HepG2 (cell line): ENCODE data around the gene GSTT2. TPM values are rescaled to one million over a fixed set of nuclear protein-coding genes. Genes with fewer than 3 reads are reported as not detected.

Experiments
- ATAC-seq: fragments of 200-7000 bp; cut with Tn5 transposase; 3 replicates; pipeline ENCODE4 v1.9.1; 2020; ENCODE audit warnings: mild to moderate bottlenecking, moderate library complexity
- BruUV-seq: library from RNA; stranded (reverse); fragments of 400-500 nt; replicated peaks from 2 replicates; lab custom pipeline; 2021; lab: Mats Ljungman, UMichigan
- CTCF ChIA-PET: fragments of 300-600 bp; formaldehyde crosslinking; extraction: SDS; loops from one replicate; lab custom pipeline; 2021; ENCODE audit warnings: low total read pairs, inconsistent platforms, low intra/inter-chr PET ratio; lab: Yijun Ruan, JAX
- POLR2A ChIA-PET: fragments of 350-600 bp; sonication (Branson Sonifier 250); formaldehyde crosslinking; loops from one replicate; lab custom pipeline; 2020; ENCODE audit warnings: antibody characterized with exemption, inconsistent platforms; lab: Yijun Ruan, JAX
- DNase-seq: peaks from one replicate; pipeline ENCODE4 v3.0.0-alpha.2; 2015; ENCODE audit warnings: low spot score
- FAIRE-seq: peaks from 3 replicates; lab custom pipeline; 2011; peaks lifted over from hg19 to GRCh38; lab: Jason Lieb, UNC
- H2AFZ ChIP-seq: one replicate; pipeline ENCODE4 v1.6.1; 2011; ENCODE audit warnings: low read length, inconsistent platforms
- H3K27ac ChIP-seq: fragments of 300-600 bp; 3 replicates; pipeline ENCODE4 v1.8.0; 2011; ENCODE audit warnings: mixed run types, mild to moderate bottlenecking, mixed read lengths, low read length, inconsistent platforms; ENCODE audit not compliant: insufficient read depth; ENCODE audit errors: extremely low read length
- H3K27me3 ChIP-seq, 2 experiments: fragments of 200-600 bp in 1 of 2; 2 replicates in 1 of 2; 3 replicates in 1 of 2; pipeline versions ENCODE4 v1.6.0 to v1.8.0; 2011; ENCODE audit warnings: low read length in 2 of 2, mild to moderate bottlenecking in 2 of 2, moderate library complexity in 2 of 2, inconsistent platforms in 1 of 2; ENCODE audit not compliant: insufficient read depth in 2 of 2, control insufficient read depth in 1 of 2
- H3K36me3 ChIP-seq, 2 experiments: fragments of 200-600 bp in 1 of 2; replicated peaks in 1 of 2; 2 replicates in 1 of 2; 3 replicates in 1 of 2; pipeline versions ENCODE4 v1.5.1 to v1.8.0; 2011; ENCODE audit warnings: low read length in 2 of 2, inconsistent platforms in 1 of 2; ENCODE audit not compliant: insufficient read depth in 2 of 2, control insufficient read depth in 1 of 2
- H3K4me1 ChIP-seq: 2 replicates; pipeline ENCODE4 v1.5.1; 2012; ENCODE audit warnings: low read length, inconsistent platforms; ENCODE audit not compliant: insufficient read depth
- H3K4me2 ChIP-seq: 2 replicates; pipeline ENCODE4 v1.6.0; 2011; ENCODE audit warnings: low read depth, low read length, inconsistent platforms
- H3K4me3 ChIP-seq, 3 experiments: fragments of 200-600 bp in 1 of 3; sonication (generic), shearing (Covaris generic) in 1 of 3; replicated peaks in 1 of 3; 2 replicates each; pipeline ENCODE4 v1.5.1; 2011 to 2016; ENCODE audit warnings: low read length in 3 of 3, inconsistent platforms in 2 of 3, low read depth in 2 of 3, mild to moderate bottlenecking in 2 of 3, control low read depth in 1 of 3, mixed read lengths in 1 of 3; ENCODE audit not compliant: insufficient read depth in 1 of 3
- H3K79me2 ChIP-seq: one replicate; pipeline ENCODE4 v1.6.1; 2011; ENCODE audit warnings: low read length, inconsistent platforms; ENCODE audit not compliant: insufficient read depth
- H3K9ac ChIP-seq: 2 replicates; pipeline ENCODE4 v1.6.0; 2011; ENCODE audit warnings: mild to moderate bottlenecking, low read depth, low read length, inconsistent platforms; ENCODE audit not compliant: insufficient read depth
- H3K9me3 ChIP-seq: 2 replicates; pipeline ENCODE4 v1.5.1; 2012; ENCODE audit warnings: mild to moderate bottlenecking, low read length
- H4K20me1 ChIP-seq: 2 replicates; pipeline ENCODE4 v1.6.0; 2011; ENCODE audit warnings: inconsistent platforms, mild to moderate bottlenecking, low read length, moderate library complexity; ENCODE audit not compliant: insufficient read depth
- KDM6A ChIP-seq: IDR thresholded peaks from 2 replicates; pipeline ENCODE4 v1.6.1; 2016; ENCODE audit warnings: low read depth
- NR2F1 ChIP-seq, 2 experiments: fragments of 450-650 bp in 1 of 2; formaldehyde crosslinking in 1 of 2; IDR thresholded peaks; 2 replicates each; pipeline versions ENCODE4 v1.5.0 to v1.6.1; 2016 to 2020; ENCODE audit warnings: mild to moderate bottlenecking in 1 of 2, missing compliant biosample characterization in 1 of 2, missing genetic modification reagents in 1 of 2, moderate library complexity in 1 of 2
- SCMH1 ChIP-seq: sonication (generic); formaldehyde crosslinking; IDR thresholded peaks from 2 replicates; pipeline ENCODE4 v1.9.0; 2021; ENCODE audit warnings: missing genetic modification reagents, mild to moderate bottlenecking, borderline replicate concordance
- SMC3 ChIP-seq: IDR thresholded peaks from 2 replicates; pipeline ENCODE4 v1.6.1; 2011; ENCODE audit warnings: low read length, improper control_type of control experiment
- ZNF205 ChIP-seq: IDR thresholded peaks from 2 replicates; pipeline ENCODE4 v1.6.1; 2018; ENCODE audit warnings: missing biosample characterization, missing genetic modification reagents
- ZNF253 ChIP-seq: sonication (generic); formaldehyde crosslinking; IDR thresholded peaks from 2 replicates; pipeline ENCODE4 v1.8.0; 2022; ENCODE audit warnings: mild to moderate bottlenecking, missing genetic modification reagents, borderline replicate concordance
- ZNF546 ChIP-seq: sonication (generic); formaldehyde crosslinking; conservative IDR thresholded peaks from 2 replicates; pipeline ENCODE4 v1.8.1; 2023; ENCODE audit warnings: mild to moderate bottlenecking, missing genetic modification reagents
- ZNF891 ChIP-seq: sonication (generic); formaldehyde crosslinking; IDR thresholded peaks from 2 replicates; pipeline ENCODE4 v1.5.0; 2020; ENCODE audit warnings: mild to moderate bottlenecking, missing genetic modification reagents
- ZSCAN31 ChIP-seq: sonication (generic); formaldehyde crosslinking; IDR thresholded peaks from 2 replicates; pipeline ENCODE4 v1.5.0; 2020; ENCODE audit warnings: low read depth, mild to moderate bottlenecking, missing genetic modification reagents
- WGBS: methylation state at CpG from one replicate; pipeline ENCODE4 v1.1.6; 2017; ENCODE audit warnings: low lambda C conversion rate; 5-methylcytosine and 5-hydroxymethylcytosine counted together
- in situ Hi-C: cut with HindIII; loops from 2 replicates; pipeline ENCODE4 v1.10.0; 2017; ENCODE audit warnings: low pct_unique_long_range_greater_than_20kb; ENCODE audit not compliant: extremely low pct_ligation_motif_present
- intact Hi-C: fragments of 100-400 bp; cut with micrococcal nuclease; formaldehyde crosslinking; loops from one replicate; pipeline ENCODE4 v1.10.0; 2022; ENCODE audit not compliant: unreplicated experiment
- polyA plus RNA-seq, 8 experiments: library from polyadenylated mRNA; depleted of rRNA in 3 of 8; stranded (reverse) in 7 of 8; unstranded in 1 of 8; fragments of >200 nt; fragmentation: Illumina TruSeq in 4 of 8; extraction: Trizol in 4 of 8; gene quantifications; 2 replicates each; pipeline versions ENCODE4 v1.2.1 to v1.2.3, GENCODE V29; 2011 to 2016; ENCODE audit warnings: low read depth in 4 of 8, missing spikeins in 1 of 8, mixed read lengths in 1 of 8; ENCODE audit not compliant: insufficient read depth in 1 of 8
- total RNA-seq, 5 experiments: library from RNA; depleted of rRNA; stranded (reverse); fragments of >200 nt; fragmentation: Illumina TruSeq; extraction: Trizol; gene quantifications; 2 replicates each; pipeline ENCODE4 v1.2.3, GENCODE V29; 2016; ENCODE audit warnings: low read depth in 1 of 5
- TF ChIP-seq, protein P1 (sequence below): sonication (generic); formaldehyde crosslinking; IDR thresholded peaks from 2 replicates; pipeline ENCODE4 v1.4.0; 2020; ENCODE audit warnings: missing genetic modification reagents, borderline replicate concordance
- TF ChIP-seq, protein P2 (sequence below): sonication (generic); formaldehyde crosslinking; IDR thresholded peaks from 2 replicates; pipeline ENCODE4 v1.4.0; 2020; ENCODE audit warnings: mild to moderate bottlenecking, missing genetic modification reagents
- TF ChIP-seq, protein P3 (sequence below): sonication (generic); formaldehyde crosslinking; IDR thresholded peaks from 2 replicates; pipeline ENCODE4 v1.4.0; 2020; ENCODE audit warnings: missing genetic modification reagents, borderline replicate concordance
- TF ChIP-seq, protein P4 (sequence below): sonication (generic); formaldehyde crosslinking; IDR thresholded peaks from 2 replicates; pipeline ENCODE4 v1.5.0; 2020; ENCODE audit warnings: missing genetic modification reagents
- TF ChIP-seq, protein P5 (sequence below): sonication (generic); formaldehyde crosslinking; conservative IDR thresholded peaks from 2 replicates; pipeline ENCODE4 v1.5.0; 2020; ENCODE audit warnings: missing genetic modification reagents

The GSTT2 gene
- total and polyA plus RNA-seq, 2 of the 13 experiments (the other 11 are each of a cell fraction or from before 2014, with no cell fraction given): not detected

DNA sequence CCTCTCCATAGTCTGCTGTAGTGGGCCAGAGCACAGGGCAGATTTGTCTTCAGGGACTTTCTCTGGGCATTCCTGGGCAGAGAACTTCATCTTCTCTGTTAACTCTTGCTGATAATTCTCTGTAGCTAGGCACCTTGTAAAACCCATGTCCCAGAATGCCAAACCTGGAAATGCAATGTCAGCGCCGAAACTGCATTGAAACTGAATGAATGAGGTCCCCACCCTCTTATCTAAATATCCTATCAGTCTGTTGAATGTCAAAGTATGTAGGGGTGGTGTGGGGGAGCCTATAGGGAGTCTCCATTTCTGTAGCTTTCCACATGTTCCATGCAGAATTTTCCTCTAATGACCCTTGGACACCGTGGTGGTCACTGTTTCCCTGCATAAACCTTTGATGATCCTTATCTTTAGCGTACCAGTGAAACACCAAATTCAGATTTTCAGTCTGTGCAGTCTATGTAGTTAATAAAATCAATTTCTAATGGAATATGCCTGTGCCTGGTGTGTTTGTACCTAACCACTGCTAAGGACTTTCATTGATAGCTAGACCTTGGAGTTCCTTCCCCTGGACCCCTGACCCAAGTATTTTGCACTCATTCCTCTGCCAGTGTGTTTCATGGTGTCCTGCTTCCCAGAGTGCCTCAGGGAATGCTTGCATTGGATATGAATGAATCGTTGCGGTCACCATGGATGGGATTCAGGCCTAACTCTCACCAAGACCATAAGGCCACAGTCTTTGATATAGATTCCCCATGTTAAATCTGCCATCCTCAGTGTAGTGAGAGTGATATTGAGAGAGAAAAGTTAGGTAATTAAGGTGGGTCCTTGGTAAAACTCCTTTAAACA, 28.7 kb downstream of the GSTT2 start:
- BruUV-seq: no TSS peak
- intact Hi-C loops (no loop called here), in situ Hi-C loops (loop anchor here (5.0 kb wide), 1 partner anchor 71 kb away; no protein-coding TSS in a partner anchor)
- peak overlapping the region; percentile 17 to 95 (median 24); a peak in 4 of 6 replicates for H3K4me3 ChIP-seq
- H3K9me3 ChIP-seq: no peaks in the 10 kb centered on the region
- 21% methylated on average over 6 of the region's 6 CpGs for WGBS
- peaks cover 21% of the 10 kb centered on the region for H3K79me2 ChIP-seq
- ChIA-PET CTCF (no interaction called here), POLR2A (interaction anchor here (1.0 to 2.5 kb wide), 6 partner anchors 11 to 152 kb away, joined by 3 to 17 read pairs (median 6); partner anchors contain the start of genes MIF and SLC2A11)
- FAIRE-seq: peak; percentile 15
- H4K20me1 ChIP-seq: no peaks in the 10 kb centered on the region; the same call in 1 of the 2 replicates
- ATAC-seq: no peak; the same call in 2 of the 3 replicates
- peaks cover 68% of the 10 kb centered on the region for H3K4me1 ChIP-seq
- peak overlapping the region; percentile 73 for H3K9ac ChIP-seq
- no peaks in the 10 kb centered on the region for H3K36me3 ChIP-seq
- peak; percentile 83 for DNase-seq
- peak overlapping the region; percentile 86 for H3K4me2 ChIP-seq
- H3K27me3 ChIP-seq: no peaks in the 10 kb centered on the region; a peak in 1 of 5 replicates
- peak overlapping the region; percentile 32 for H2AFZ ChIP-seq
- H3K27ac ChIP-seq: peak overlapping the region; percentile 87
- TF ChIP-seq ZSCAN31 (no peak), NR2F1 (CRISPR knock-in tag; IDR thresholded peaks at IDR 0.05) (0 out of 4 replicates have a peak, but pooled peaks of 1 of the 2 experiments have one; percentile 6), SCMH1 (no peak), ZNF253 (CRISPR knock-in tag) (no peak), KDM6A (CRISPR knock-in tag) (0 out of 2 replicates have a peak, but pooled peaks have one; percentile 44), ZNF891 (CRISPR knock-in tag) (no peak), ZNF205 (CRISPR knock-in tag) (no peak), ZNF546 (no peak), SMC3 (no peak)
- TF ChIP-seq, protein P1, sequence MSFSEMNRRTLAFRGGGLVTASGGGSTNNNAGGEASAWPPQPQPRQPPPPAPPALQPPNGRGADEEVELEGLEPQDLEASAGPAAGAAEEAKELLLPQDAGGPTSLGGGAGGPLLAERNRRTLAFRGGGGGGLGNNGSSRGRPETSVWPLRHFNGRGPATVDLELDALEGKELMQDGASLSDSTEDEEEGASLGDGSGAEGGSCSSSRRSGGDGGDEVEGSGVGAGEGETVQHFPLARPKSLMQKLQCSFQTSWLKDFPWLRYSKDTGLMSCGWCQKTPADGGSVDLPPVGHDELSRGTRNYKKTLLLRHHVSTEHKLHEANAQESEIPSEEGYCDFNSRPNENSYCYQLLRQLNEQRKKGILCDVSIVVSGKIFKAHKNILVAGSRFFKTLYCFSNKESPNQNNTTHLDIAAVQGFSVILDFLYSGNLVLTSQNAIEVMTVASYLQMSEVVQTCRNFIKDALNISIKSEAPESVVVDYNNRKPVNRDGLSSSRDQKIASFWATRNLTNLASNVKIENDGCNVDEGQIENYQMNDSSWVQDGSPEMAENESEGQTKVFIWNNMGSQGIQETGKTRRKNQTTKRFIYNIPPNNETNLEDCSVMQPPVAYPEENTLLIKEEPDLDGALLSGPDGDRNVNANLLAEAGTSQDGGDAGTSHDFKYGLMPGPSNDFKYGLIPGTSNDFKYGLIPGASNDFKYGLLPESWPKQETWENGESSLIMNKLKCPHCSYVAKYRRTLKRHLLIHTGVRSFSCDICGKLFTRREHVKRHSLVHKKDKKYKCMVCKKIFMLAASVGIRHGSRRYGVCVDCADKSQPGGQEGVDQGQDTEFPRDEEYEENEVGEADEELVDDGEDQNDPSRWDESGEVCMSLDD (CRISPR knock-in tag): no peak
- TF ChIP-seq, protein P2, sequence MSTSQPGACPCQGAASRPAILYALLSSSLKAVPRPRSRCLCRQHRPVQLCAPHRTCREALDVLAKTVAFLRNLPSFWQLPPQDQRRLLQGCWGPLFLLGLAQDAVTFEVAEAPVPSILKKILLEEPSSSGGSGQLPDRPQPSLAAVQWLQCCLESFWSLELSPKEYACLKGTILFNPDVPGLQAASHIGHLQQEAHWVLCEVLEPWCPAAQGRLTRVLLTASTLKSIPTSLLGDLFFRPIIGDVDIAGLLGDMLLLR: no peak
- TF ChIP-seq, protein P3, sequence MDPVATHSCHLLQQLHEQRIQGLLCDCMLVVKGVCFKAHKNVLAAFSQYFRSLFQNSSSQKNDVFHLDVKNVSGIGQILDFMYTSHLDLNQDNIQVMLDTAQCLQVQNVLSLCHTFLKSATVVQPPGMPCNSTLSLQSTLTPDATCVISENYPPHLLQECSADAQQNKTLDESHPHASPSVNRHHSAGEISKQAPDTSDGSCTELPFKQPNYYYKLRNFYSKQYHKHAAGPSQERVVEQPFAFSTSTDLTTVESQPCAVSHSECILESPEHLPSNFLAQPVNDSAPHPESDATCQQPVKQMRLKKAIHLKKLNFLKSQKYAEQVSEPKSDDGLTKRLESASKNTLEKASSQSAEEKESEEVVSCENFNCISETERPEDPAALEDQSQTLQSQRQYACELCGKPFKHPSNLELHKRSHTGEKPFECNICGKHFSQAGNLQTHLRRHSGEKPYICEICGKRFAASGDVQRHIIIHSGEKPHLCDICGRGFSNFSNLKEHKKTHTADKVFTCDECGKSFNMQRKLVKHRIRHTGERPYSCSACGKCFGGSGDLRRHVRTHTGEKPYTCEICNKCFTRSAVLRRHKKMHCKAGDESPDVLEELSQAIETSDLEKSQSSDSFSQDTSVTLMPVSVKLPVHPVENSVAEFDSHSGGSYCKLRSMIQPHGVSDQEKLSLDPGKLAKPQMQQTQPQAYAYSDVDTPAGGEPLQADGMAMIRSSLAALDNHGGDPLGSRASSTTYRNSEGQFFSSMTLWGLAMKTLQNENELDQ: no peak
- TF ChIP-seq, protein P4, sequence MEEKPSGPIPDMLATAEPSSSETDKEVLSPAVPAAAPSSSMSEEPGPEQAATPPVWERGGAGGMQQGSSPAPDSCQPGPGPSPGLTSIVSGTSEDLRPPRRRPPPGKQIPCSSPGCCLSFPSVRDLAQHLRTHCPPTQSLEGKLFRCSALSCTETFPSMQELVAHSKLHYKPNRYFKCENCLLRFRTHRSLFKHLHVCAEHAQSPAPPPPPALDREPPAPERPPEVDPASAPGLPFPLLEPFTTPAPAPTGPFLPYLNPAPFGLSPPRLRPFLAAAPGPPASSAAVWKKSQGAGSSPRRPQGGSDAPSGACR (CRISPR knock-in tag): 0 out of 2 replicates have a peak, but pooled peaks have one; percentile 78
- TF ChIP-seq, protein P5, sequence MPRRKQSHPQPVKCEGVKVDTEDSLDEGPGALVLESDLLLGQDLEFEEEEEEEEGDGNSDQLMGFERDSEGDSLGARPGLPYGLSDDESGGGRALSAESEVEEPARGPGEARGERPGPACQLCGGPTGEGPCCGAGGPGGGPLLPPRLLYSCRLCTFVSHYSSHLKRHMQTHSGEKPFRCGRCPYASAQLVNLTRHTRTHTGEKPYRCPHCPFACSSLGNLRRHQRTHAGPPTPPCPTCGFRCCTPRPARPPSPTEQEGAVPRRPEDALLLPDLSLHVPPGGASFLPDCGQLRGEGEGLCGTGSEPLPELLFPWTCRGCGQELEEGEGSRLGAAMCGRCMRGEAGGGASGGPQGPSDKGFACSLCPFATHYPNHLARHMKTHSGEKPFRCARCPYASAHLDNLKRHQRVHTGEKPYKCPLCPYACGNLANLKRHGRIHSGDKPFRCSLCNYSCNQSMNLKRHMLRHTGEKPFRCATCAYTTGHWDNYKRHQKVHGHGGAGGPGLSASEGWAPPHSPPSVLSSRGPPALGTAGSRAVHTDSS (CRISPR knock-in tag): no peak
